Pancreas (tissue), 10 donors: ENCODE results near the gene BRD9. TPM values are rescaled to one million over a fixed set of nuclear protein-coding genes. Genes with fewer than 3 reads are reported as not detected.

ENCODE experiments used
- ATAC-seq, 4 donors: fragments of 200-7000 bp; cut with Tn5 transposase; one replicate each; pipeline versions ENCODE4 v1.8.0 to v1.9.1; 2020; ENCODE audit warnings: mild to moderate bottlenecking in 4 of 4, moderate library complexity in 4 of 4
- DNase-seq, 6 donors: peaks; one replicate each; pipeline ENCODE4 v3.0.0-alpha.2; 2020
- FAIRE-seq: peaks from 2 replicates; lab custom pipeline; 2012; peaks lifted over from hg19 to GRCh38; lab: Jason Lieb, UNC
- H3K27ac ChIP-seq, 4 donors: fragments of 200-600 bp; sonication (generic); 1 replicate in 3 of 4; 2 replicates in 1 of 4; pipeline versions ENCODE4 v1.5.0 to v1.8.0; 2020
- H3K27me3 ChIP-seq, 4 donors: fragments of 200-600 bp; one replicate each; pipeline ENCODE4 v1.8.0; 2021
- H3K36me3 ChIP-seq, 3 donors: fragments of 200-600 bp; sonication (generic) in 1 of 3; one replicate each; pipeline versions ENCODE4 v1.5.0 to v1.8.0; 2020 to 2021
- H3K4me1 ChIP-seq, 3 donors: fragments of 200-600 bp; one replicate each; pipeline ENCODE4 v1.8.0; 2021
- H3K4me3 ChIP-seq, 4 donors: fragments of 200-600 bp; sonication (generic) in 2 of 4; one replicate each; pipeline versions ENCODE4 v1.5.0 to v1.8.0; 2020 to 2021
- H3K9me3 ChIP-seq, 4 donors: fragments of 200-600 bp; one replicate each; pipeline ENCODE4 v1.8.0; 2021
- CTCF ChIP-seq, 4 donors: fragments of 200-600 bp; sonication (generic) in 3 of 4; IDR thresholded peaks; one replicate each; pipeline versions ENCODE4 v1.5.0 to v1.8.0; 2021; ENCODE audit warnings: antibody characterized with exemption in 4 of 4
- WGBS, 2 donors: extraction: QIAGEN DNeasy Blood & Tissue Kit; methylation state at CpG; one replicate each; pipeline ENCODE4 v1.1.7; 2013; 5-methylcytosine and 5-hydroxymethylcytosine counted together
- intact Hi-C, 3 donors: fragments of 100-400 bp; cut with DNase I; formaldehyde crosslinking; loops; one replicate each; pipeline versions ENCODE4 v1.11.1 to v1.14.2; 2022
- polyA plus RNA-seq, 2 donors: library from polyadenylated mRNA; stranded (reverse); fragments of 200-250 nt; gene quantifications; one replicate each; pipeline ENCODE4 v1.2.3, GENCODE V29; 2013
- total RNA-seq, 6 donors: library from RNA; stranded (reverse); fragmentation: NEBNext Ultra II Directional in 4 of 6; extraction: Animal tissue kit (Norgen Biotek cat#: 25700) in 4 of 6; gene quantifications; one replicate each; pipeline versions ENCODE4 v1.2.1 to v1.2.4, GENCODE V29; 2021 to 2023
- donor health status: healthy with polysubstance abuse.
- donor health status: DM: no; HTN: no; CAD: no; lungs with moderate emphysema.
- donor health status: DM: no; HTN: no; CAD: no.
- donor health status: control.
- donor health status: control.
- donor health status: Bipolar disorder and iron deficiency.
- donor health status: DM: yes; HTN: yes; CAD: no.
- donor health status: DM: no; HTN: no; CAD: no.
- donor health status: DM: no; HTN: no; CAD: no.
- donor health status: DM: yes; HTN: yes; CAD: no.

BRD9 gene
- total and polyA plus RNA-seq, 8 donors, result 11.3 to 38.5 (median 17.5) TPM

GRCh38 chr5:864492-865167 lies 28.0 kb downstream of the BRD9 start:
- no peaks in the 10 kb centered on the region for H3K27me3 ChIP-seq
- 85 to 87% methylated on average over 15 of the region's 15 CpGs for WGBS, 2 donors
- no peak for ATAC-seq
- no peak overlapping the region for H3K27ac ChIP-seq
- no peak for TF ChIP-seq CTCF (IDR thresholded peaks at IDR 0.05)
- H3K9me3 ChIP-seq, result no peaks in the 10 kb centered on the region
- no peak overlapping the region for H3K4me3 ChIP-seq
- intact Hi-C loops, result no loop called here
- no peak for DNase-seq
- no peaks in the 10 kb centered on the region for H3K4me1 ChIP-seq
- H3K36me3 ChIP-seq, result peaks cover 3 to 38% (median 6%) of the 10 kb centered on the region in 3 donors
- no peak for FAIRE-seq

- no peak overlapping the region for H3K27ac ChIP-seq
- intact Hi-C loops, result no loop called here
- FAIRE-seq, result no peak
- H3K9me3 ChIP-seq, result no peaks in the 10 kb centered on the region
- 86 to 89% methylated on average over 16 of the region's 16 CpGs for WGBS, 2 donors
- no peak for ATAC-seq
- no peak for TF ChIP-seq CTCF (IDR thresholded peaks at IDR 0.05)
- H3K36me3 ChIP-seq, result peaks cover under 1 to 25% (median 2%) of the 10 kb centered on the region in 3 donors
- no peak overlapping the region for H3K4me3 ChIP-seq
- DNase-seq, result peak in 2 of 6 donors; percentile 18 to 52
- no peaks in the 10 kb centered on the region for H3K27me3 ChIP-seq
- no peaks in the 10 kb centered on the region for H3K4me1 ChIP-seq
These were observed 29.3 kb downstream of the BRD9 start for GRCh38 chr5:863244-863805.

- H3K36me3 ChIP-seq, result peaks cover 0 to 19% (median 0%) of the 10 kb centered on the region in 3 donors
- no peak for FAIRE-seq
These were observed 30.0 kb downstream of the BRD9 start for GRCh38 chr5:862367-863243.

More at GRCh38 chr5:862367-863243, 30.0 kb downstream of the BRD9 start:
- Histone ChIP-seq H3K27ac (no peak overlapping the region), H3K4me1 (no peaks in the 10 kb centered on the region), H3K4me3 (no peak overlapping the region), H3K9me3 (no peaks in the 10 kb centered on the region), H3K27me3 (no peaks in the 10 kb centered on the region)
- peak in 5 of 6 donors; percentile 43 to 74 (median 56) for DNase-seq
- TF ChIP-seq CTCF (IDR thresholded peaks at IDR 0.05), result no peak
- intact Hi-C loops, result no loop called here
- WGBS, 2 donors, result 70% methylated on average over 25 of the region's 25 CpGs
- peak; percentile 6 to 87 (median 68) for ATAC-seq
